ENCODE results near the gene DYDC2. TPM values are rescaled to one million over a fixed set of nuclear protein-coding genes. Genes with fewer than 3 reads are reported as not detected.
"Not testable (repeated sequence)": the region's sequence is repeated elsewhere in the genome, so short reads cannot be mapped to it uniquely, and the experiment has no call there.

DYDC2 gene
- total RNA-seq, 4 donors from 2014 or later, result 2.4 TPM; not detected in 3

GRCh38 chr10:80351220-80351619 is 5.4 kb upstream of the DYDC2 start:
- no peak for DNase-seq (ENCODE audit: low spot score in 2 of 2)
- Histone ChIP-seq H3K4me3 (no peak overlapping the region), H3K27me3 (peaks cover under 1% of the 10 kb centered on the region), H3K27ac (no peak overlapping the region), H3K4me1 (peaks cover under 1% of the 10 kb centered on the region), H3K36me3 (no peaks in the 10 kb centered on the region), H3K9me3 (no peaks in the 10 kb centered on the region)
- WGBS, result 93% methylated on average over 3 of the region's 3 CpGs
- TF ChIP-seq POLR2AphosphoS5 (IDR thresholded peaks at IDR 0.05), result no peak
- TF ChIP-seq EP300 (IDR thresholded peaks at IDR 0.05), result no peak
- TF ChIP-seq CTCF (IDR thresholded peaks at IDR 0.05), result no peak
- no peak for TF ChIP-seq POLR2A (IDR thresholded peaks at IDR 0.05)

GRCh38 chr10:80356989-80357850 is 639 bp downstream of the DYDC2 start:
- 10% methylated on average over 50 of the region's 50 CpGs for WGBS
- H3K27me3 ChIP-seq, result peaks cover 12% of the 10 kb centered on the region
- peak overlapping the region; percentile 52 for H3K4me3 ChIP-seq
- no peaks in the 10 kb centered on the region for H3K9me3 ChIP-seq
- DNase-seq (ENCODE audit: low spot score in 2 of 2), result no peak
- no peak overlapping the region for H3K27ac ChIP-seq
- TF ChIP-seq CTCF (IDR thresholded peaks at IDR 0.05) (no peak), POLR2AphosphoS5 (IDR thresholded peaks at IDR 0.05) (no peak), EP300 (IDR thresholded peaks at IDR 0.05) (no peak), POLR2A (IDR thresholded peaks at IDR 0.05) (no peak)
- H3K36me3 ChIP-seq, result no peaks in the 10 kb centered on the region
- H3K4me1 ChIP-seq, result peaks cover 15% of the 10 kb centered on the region

GRCh38 chr10:80357851-80358125 is 1.2 kb downstream of the DYDC2 start:
- Histone ChIP-seq H3K9me3 (no peaks in the 10 kb centered on the region), H3K27me3 (peaks cover 12% of the 10 kb centered on the region), H3K4me1 (peaks cover 15% of the 10 kb centered on the region), H3K27ac (no peak overlapping the region), H3K36me3 (no peaks in the 10 kb centered on the region), H3K4me3 (no peak overlapping the region)
- DNase-seq (ENCODE audit: low spot score in 2 of 2), result no peak
- TF ChIP-seq POLR2A (IDR thresholded peaks at IDR 0.05), result no peak
- 77% methylated on average over 2 of the region's 5 CpGs for WGBS

GRCh38 chr10:80358925-80359324 is 2.3 kb downstream of the DYDC2 start:
- WGBS, result 45% methylated on average over 2 of the region's 2 CpGs
- not testable (repeated sequence) for DNase-seq (ENCODE audit: low spot score in 2 of 2); H3K4me3 ChIP-seq; H3K36me3 ChIP-seq; H3K27ac ChIP-seq; H3K9me3 ChIP-seq
- H3K4me1 ChIP-seq, result peaks cover 15% of the 10 kb centered on the region
- peaks cover 12% of the 10 kb centered on the region for H3K27me3 ChIP-seq

- 90% methylated on average over 12 of the region's 22 CpGs for WGBS
- H3K27me3 ChIP-seq, result peaks cover 12% of the 10 kb centered on the region
- H3K27ac ChIP-seq, result no peak overlapping the region
- no peak for DNase-seq (ENCODE audit: low spot score in 2 of 2)
- TF ChIP-seq POLR2AphosphoS5 (IDR thresholded peaks at IDR 0.05) (no peak), EP300 (IDR thresholded peaks at IDR 0.05) (no peak), CTCF (IDR thresholded peaks at IDR 0.05) (no peak)
- H3K9me3 ChIP-seq, result no peaks in the 10 kb centered on the region
- H3K4me3 ChIP-seq, result no peak overlapping the region
- H3K4me1 ChIP-seq, result peaks cover 15% of the 10 kb centered on the region
- H3K36me3 ChIP-seq, result no peaks in the 10 kb centered on the region
Measured at GRCh38 chr10:80359644-80360043, 3.1 kb downstream of the DYDC2 start.

GRCh38 chr10:80365510-80365909 is 8.9 kb downstream of the DYDC2 start:
- Histone ChIP-seq H3K4me1 (no peaks in the 10 kb centered on the region), H3K9me3 (peaks cover 16% of the 10 kb centered on the region), H3K4me3 (no peak overlapping the region), H3K27me3 (no peaks in the 10 kb centered on the region), H3K36me3 (no peaks in the 10 kb centered on the region), H3K27ac (no peak overlapping the region)
- DNase-seq (ENCODE audit: low spot score in 2 of 2), result no peak
- 0% methylated on average over 1 of the region's 1 CpG for WGBS
- TF ChIP-seq EP300 (IDR thresholded peaks at IDR 0.05) (no peak), POLR2AphosphoS5 (IDR thresholded peaks at IDR 0.05) (no peak), CTCF (IDR thresholded peaks at IDR 0.05) (no peak), POLR2A (IDR thresholded peaks at IDR 0.05) (no peak)
